HepG2 (cell line): Measurements from ENCODE around the gene BRAT1. TPM values are rescaled to one million over a fixed set of nuclear protein-coding genes. Genes with fewer than 3 reads are reported as not detected.

Experiments used
- CSRNP2 ChIP-seq: sonication (generic); formaldehyde crosslinking; conservative IDR thresholded peaks from 2 replicates; pipeline ENCODE4 v1.8.0; 2022; ENCODE audit warnings: low read depth, missing genetic modification reagents
- EP300 ChIP-seq, 3 experiments: sonication (generic) in 1 of 3; formaldehyde crosslinking in 1 of 3; IDR thresholded peaks; 2 replicates each; pipeline versions ENCODE4 v1.5.1 to v1.6.1; 2011 to 2020; ENCODE audit warnings: low read depth in 2 of 3, low read length in 2 of 3, borderline replicate concordance in 1 of 3, improper control_type of control experiment in 1 of 3, mild to moderate bottlenecking in 1 of 3, missing genetic modification reagents in 1 of 3, moderate library complexity in 1 of 3
- ETV6 ChIP-seq: sonication (generic); formaldehyde crosslinking; conservative IDR thresholded peaks from 2 replicates; pipeline ENCODE4 v1.4.0; 2020; ENCODE audit warnings: missing genetic modification reagents
- FOXA1 ChIP-seq, 2 experiments: fragments of 450-650 bp in 1 of 2; sonication (generic) in 1 of 2; formaldehyde crosslinking in 1 of 2; IDR thresholded peaks; 2 replicates each; pipeline versions ENCODE4 v1.4.0 to v1.6.1; 2016 to 2020; ENCODE audit warnings: missing genetic modification reagents in 1 of 2
- FOXK1 ChIP-seq: sonication (generic); formaldehyde crosslinking; IDR thresholded peaks from 2 replicates; pipeline ENCODE4 v1.4.0; 2020; ENCODE audit warnings: low read depth, missing genetic modification reagents, borderline replicate concordance
- FOXM1 ChIP-seq: sonication (generic); formaldehyde crosslinking; IDR thresholded peaks from 2 replicates; pipeline ENCODE4 v1.5.0; 2020; ENCODE audit warnings: missing genetic modification reagents
- JUND ChIP-seq: sonication (generic); formaldehyde crosslinking; IDR thresholded peaks from 2 replicates; pipeline ENCODE4 v1.8.0; 2022; ENCODE audit warnings: mild to moderate bottlenecking, missing genetic modification reagents
- KAT7 ChIP-seq: IDR thresholded peaks from 2 replicates; pipeline ENCODE4 v1.6.1; 2018; ENCODE audit warnings: borderline replicate concordance, missing compliant biosample characterization
- KDM1A ChIP-seq: IDR thresholded peaks from 2 replicates; pipeline ENCODE4 v1.6.1; 2016; ENCODE audit warnings: missing compliant biosample characterization
- KDM2A ChIP-seq: sonication (generic); formaldehyde crosslinking; IDR thresholded peaks from 2 replicates; pipeline ENCODE4 v1.4.0; 2020; ENCODE audit warnings: low read depth, missing genetic modification reagents, borderline replicate concordance
- NFIC ChIP-seq: IDR thresholded peaks from 2 replicates; pipeline ENCODE4 v1.6.1; 2012; ENCODE audit warnings: mild to moderate bottlenecking, low read length, inconsistent platforms
- PRMT3 ChIP-seq: sonication (generic); formaldehyde crosslinking; IDR thresholded peaks from 2 replicates; pipeline ENCODE4 v1.8.1; 2022; ENCODE audit warnings: low read depth, mild to moderate bottlenecking, moderate library complexity, missing genetic modification reagents, borderline replicate concordance
- RARA ChIP-seq: IDR thresholded peaks from 2 replicates; pipeline ENCODE4 v1.6.1; 2016; ENCODE audit warnings: missing genetic modification reagents, missing compliant biosample characterization
- REL ChIP-seq: sonication (generic); formaldehyde crosslinking; conservative IDR thresholded peaks from 2 replicates; pipeline ENCODE4 v1.8.0; 2022; ENCODE audit warnings: mild to moderate bottlenecking, missing genetic modification reagents, moderate library complexity
- SP5 ChIP-seq: IDR thresholded peaks from 2 replicates; pipeline ENCODE4 v1.6.1; 2016; ENCODE audit warnings: low read depth, borderline replicate concordance
- SRSF1 ChIP-seq: fragments of 200-400 bp; formaldehyde crosslinking; optimal IDR thresholded peaks from 2 replicates; pipeline ENCODE3; 2017; ENCODE audit warnings: mild to moderate bottlenecking, low read depth, low read length, moderate library complexity
- STAG1 ChIP-seq: sonication (generic); formaldehyde crosslinking; IDR thresholded peaks from 2 replicates; pipeline ENCODE4 v1.4.0; 2020; ENCODE audit warnings: missing genetic modification reagents
- TBP ChIP-seq: sonication (generic); formaldehyde crosslinking; IDR thresholded peaks from 2 replicates; pipeline ENCODE4 v1.5.0; 2020; ENCODE audit warnings: missing genetic modification reagents
- TCF12 ChIP-seq, 2 experiments: fragments of 450-650 bp in 1 of 2; sonication (generic) in 1 of 2; formaldehyde crosslinking in 1 of 2; IDR thresholded peaks; 2 replicates each; pipeline versions ENCODE4 v1.6.1 to v1.8.0; 2017 to 2022; ENCODE audit warnings: antibody characterized with exemption in 1 of 2, mild to moderate bottlenecking in 1 of 2, missing genetic modification reagents in 1 of 2, moderate library complexity in 1 of 2
- YEATS4 ChIP-seq: sonication (generic); formaldehyde crosslinking; IDR thresholded peaks from 2 replicates; pipeline ENCODE4 v1.4.0; 2020; ENCODE audit warnings: missing genetic modification reagents, borderline replicate concordance
- ZBTB3 ChIP-seq: sonication (generic); formaldehyde crosslinking; IDR thresholded peaks from 2 replicates; pipeline ENCODE4 v1.4.0; 2020; ENCODE audit warnings: low read depth, mild to moderate bottlenecking, moderate library complexity, missing genetic modification reagents, borderline replicate concordance
- ZFP82 ChIP-seq: sonication (generic); formaldehyde crosslinking; IDR thresholded peaks from 2 replicates; pipeline ENCODE4 v1.5.1; 2020; ENCODE audit warnings: mild to moderate bottlenecking, missing genetic modification reagents, borderline replicate concordance
- ZNF224 ChIP-seq: sonication (generic); formaldehyde crosslinking; IDR thresholded peaks from 2 replicates; pipeline ENCODE4 v1.5.0; 2020; ENCODE audit warnings: mild to moderate bottlenecking, missing genetic modification reagents
- ZSCAN21 ChIP-seq: sonication (generic); formaldehyde crosslinking; IDR thresholded peaks from 2 replicates; pipeline ENCODE4 v1.8.0; 2022; ENCODE audit warnings: mild to moderate bottlenecking, missing genetic modification reagents, moderate library complexity, borderline replicate concordance
- polyA plus RNA-seq, 8 experiments: library from polyadenylated mRNA; depleted of rRNA in 3 of 8; stranded (reverse) in 7 of 8; unstranded in 1 of 8; fragments of >200 nt; fragmentation: Illumina TruSeq in 4 of 8; extraction: Trizol in 4 of 8; gene quantifications; 2 replicates each; pipeline versions ENCODE4 v1.2.1 to v1.2.3, GENCODE V29; 2011 to 2016; ENCODE audit warnings: low read depth in 4 of 8, missing spikeins in 1 of 8, mixed read lengths in 1 of 8; ENCODE audit not compliant: insufficient read depth in 1 of 8
- total RNA-seq, 5 experiments: library from RNA; depleted of rRNA; stranded (reverse); fragments of >200 nt; fragmentation: Illumina TruSeq; extraction: Trizol; gene quantifications; 2 replicates each; pipeline ENCODE4 v1.2.3, GENCODE V29; 2016; ENCODE audit warnings: low read depth in 1 of 5
- TF ChIP-seq, protein P1 (sequence below): fragments of 450-650 bp; IDR thresholded peaks from 2 replicates; pipeline ENCODE4 v1.6.1; 2017; ENCODE audit warnings: mild to moderate bottlenecking

BRAT1 gene
- total and polyA plus RNA-seq, 2 of the 13 experiments (the other 11 are each of a cell fraction or from before 2014, with no cell fraction given) = 10.2 to 20.3 TPM

DNA sequence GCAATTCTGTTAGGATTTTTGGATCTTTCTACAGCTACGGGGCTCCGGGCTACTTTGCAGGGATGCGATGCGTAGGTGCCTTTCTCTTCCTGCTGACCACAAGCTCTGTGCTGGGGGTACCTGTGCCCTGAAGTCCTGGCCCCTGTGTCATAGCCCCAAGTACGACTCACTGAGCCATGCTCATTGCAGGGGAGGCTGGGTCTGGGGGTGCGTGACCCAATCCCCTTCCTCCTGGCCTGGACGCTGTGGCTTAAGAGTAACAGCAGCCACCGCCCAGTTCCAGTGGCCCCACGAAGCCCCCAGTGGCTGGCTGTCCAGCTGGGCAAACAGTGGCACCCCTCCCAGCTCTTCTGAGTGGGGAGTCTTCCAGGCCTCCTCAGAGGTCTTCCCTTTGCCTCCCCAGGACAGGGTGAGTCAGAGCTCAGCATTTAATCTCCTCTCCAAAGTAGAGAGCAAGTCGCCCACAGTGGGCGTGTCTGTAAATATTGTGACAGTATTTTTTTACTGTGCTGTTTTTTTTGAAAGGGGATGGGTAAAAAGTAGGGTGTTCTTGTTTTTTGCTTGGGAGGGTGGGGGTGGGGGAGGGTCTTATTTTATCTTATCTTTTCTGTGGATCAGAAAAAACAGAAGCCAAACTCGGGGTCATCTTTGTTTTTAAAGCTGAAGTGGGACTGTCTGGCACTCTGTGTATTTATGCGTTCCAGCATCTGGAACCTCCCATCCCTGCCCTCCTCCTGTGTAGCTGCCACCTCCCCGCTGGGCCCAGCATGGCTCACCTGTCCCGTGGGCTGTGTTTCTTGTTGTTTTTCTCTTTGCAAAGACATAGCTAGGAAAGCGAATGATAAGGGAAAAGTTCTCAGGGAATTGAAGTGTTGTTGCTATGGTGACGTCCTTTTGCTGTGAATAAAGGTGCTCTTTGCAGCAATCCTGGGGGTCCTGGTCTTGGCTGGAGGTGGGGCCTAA is 27.5 kb downstream of the BRAT1 start (continued):
- TF ChIP-seq ZNF224 (no peak), KDM1A (CRISPR knock-in tag) (no peak), STAG1 (CRISPR knock-in tag) (no peak), FOXK1 (CRISPR knock-in tag) (no peak), SP5 (CRISPR knock-in tag) (peak; percentile 91), PRMT3 (no peak), FOXA1 (IDR thresholded peaks at IDR 0.05) (no peak), FOXA1 (CRISPR knock-in tag; IDR thresholded peaks at IDR 0.05) (0 out of 2 replicates have a peak, but pooled peaks have one; percentile 14), SRSF1 (peak; percentile 7), RARA (CRISPR knock-in tag) (0 out of 2 replicates have a peak, but pooled peaks have one; percentile 13), JUND (CRISPR knock-in tag) (0 out of 2 replicates have a peak, but pooled peaks have one; percentile 36), ZBTB3 (no peak), REL (CRISPR knock-in tag) (no peak), YEATS4 (no peak), FOXM1 (CRISPR knock-in tag) (no peak), TCF12 (IDR thresholded peaks at IDR 0.05) (no peak), TCF12 (CRISPR knock-in tag; IDR thresholded peaks at IDR 0.05) (no peak), ZFP82 (CRISPR knock-in tag) (no peak), EP300 (IDR thresholded peaks at IDR 0.05; ENCODE audit: low read depth in 2 of 2, low read length in 2 of 2) (0 out of 4 replicates have a peak, but pooled peaks of 1 of the 2 experiments have one; percentile 11), EP300 (CRISPR knock-in tag; IDR thresholded peaks at IDR 0.05; ENCODE audit: borderline replicate concordance) (no peak; the same call in 1 of the 2 replicates), ZSCAN21 (no peak), KDM2A (CRISPR knock-in tag) (0 out of 2 replicates have a peak, but pooled peaks have one; percentile 5), ETV6 (no peak), TBP (CRISPR knock-in tag) (no peak), CSRNP2 (CRISPR knock-in tag) (no peak), NFIC (no peak), KAT7 (CRISPR knock-in tag) (no peak)
- TF ChIP-seq, protein P1, sequence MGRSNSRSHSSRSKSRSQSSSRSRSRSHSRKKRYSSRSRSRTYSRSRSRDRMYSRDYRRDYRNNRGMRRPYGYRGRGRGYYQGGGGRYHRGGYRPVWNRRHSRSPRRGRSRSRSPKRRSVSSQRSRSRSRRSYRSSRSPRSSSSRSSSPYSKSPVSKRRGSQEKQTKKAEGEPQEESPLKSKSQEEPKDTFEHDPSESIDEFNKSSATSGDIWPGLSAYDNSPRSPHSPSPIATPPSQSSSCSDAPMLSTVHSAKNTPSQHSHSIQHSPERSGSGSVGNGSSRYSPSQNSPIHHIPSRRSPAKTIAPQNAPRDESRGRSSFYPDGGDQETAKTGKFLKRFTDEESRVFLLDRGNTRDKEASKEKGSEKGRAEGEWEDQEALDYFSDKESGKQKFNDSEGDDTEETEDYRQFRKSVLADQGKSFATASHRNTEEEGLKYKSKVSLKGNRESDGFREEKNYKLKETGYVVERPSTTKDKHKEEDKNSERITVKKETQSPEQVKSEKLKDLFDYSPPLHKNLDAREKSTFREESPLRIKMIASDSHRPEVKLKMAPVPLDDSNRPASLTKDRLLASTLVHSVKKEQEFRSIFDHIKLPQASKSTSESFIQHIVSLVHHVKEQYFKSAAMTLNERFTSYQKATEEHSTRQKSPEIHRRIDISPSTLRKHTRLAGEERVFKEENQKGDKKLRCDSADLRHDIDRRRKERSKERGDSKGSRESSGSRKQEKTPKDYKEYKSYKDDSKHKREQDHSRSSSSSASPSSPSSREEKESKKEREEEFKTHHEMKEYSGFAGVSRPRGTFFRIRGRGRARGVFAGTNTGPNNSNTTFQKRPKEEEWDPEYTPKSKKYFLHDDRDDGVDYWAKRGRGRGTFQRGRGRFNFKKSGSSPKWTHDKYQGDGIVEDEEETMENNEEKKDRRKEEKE = no peak
